Measurements from ENCODE around the gene ABTB2. TPM values are rescaled to one million over a fixed set of nuclear protein-coding genes. Genes with fewer than 3 reads are reported as not detected.

Gene ABTB2
- total RNA-seq, 1 donor from 2014 or later, result 3.2 TPM

GRCh38 chr11:34341096-34341495, 16.7 kb downstream of the ABTB2 start:
- Histone ChIP-seq H3K4me1 (peaks cover 24% of the 10 kb centered on the region), H3K36me3 (no peaks in the 10 kb centered on the region), H3K27me3 (no peaks in the 10 kb centered on the region), H3K9me3 (no peaks in the 10 kb centered on the region), H3K4me3 (no peak overlapping the region), H3K27ac (no peak overlapping the region)
- ATAC-seq (no peak), DNase-seq (no peak)
- no peak for TF ChIP-seq CTCF (IDR thresholded peaks at IDR 0.05)
- intact Hi-C loops (cut with DNase I), result no loop called here

GRCh38 chr11:34340653-34341052, 17.2 kb downstream of the ABTB2 start:
- intact Hi-C loops (cut with DNase I), result no loop called here
- Histone ChIP-seq H3K4me3 (no peak overlapping the region), H3K27ac (no peak overlapping the region), H3K9me3 (no peaks in the 10 kb centered on the region), H3K27me3 (no peaks in the 10 kb centered on the region), H3K4me1 (peaks cover 20% of the 10 kb centered on the region), H3K36me3 (no peaks in the 10 kb centered on the region)
- TF ChIP-seq CTCF (IDR thresholded peaks at IDR 0.05), result no peak
- DNase-seq (no peak), ATAC-seq (no peak)

GRCh38 chr11:34339149-34340064, 18.4 kb downstream of the ABTB2 start:
- intact Hi-C loops (cut with DNase I), result no loop called here
- H3K27me3 ChIP-seq, result no peaks in the 10 kb centered on the region
- H3K36me3 ChIP-seq, result no peaks in the 10 kb centered on the region
- H3K4me1 ChIP-seq, result peaks cover 10% of the 10 kb centered on the region
- DNase-seq (no peak), ATAC-seq (peak; percentile 88)
- no peaks in the 10 kb centered on the region for H3K9me3 ChIP-seq
- no peak for TF ChIP-seq CTCF (IDR thresholded peaks at IDR 0.05)
- H3K27ac ChIP-seq, result no peak overlapping the region
- H3K4me3 ChIP-seq, result no peak overlapping the region

- no peaks in the 10 kb centered on the region for H3K36me3 ChIP-seq
- ATAC-seq (no peak), DNase-seq (no peak)
- intact Hi-C loops (cut with DNase I), result no loop called here
- peaks cover 9% of the 10 kb centered on the region for H3K4me1 ChIP-seq
- H3K27ac ChIP-seq, result no peak overlapping the region
- no peaks in the 10 kb centered on the region for H3K27me3 ChIP-seq
- no peaks in the 10 kb centered on the region for H3K9me3 ChIP-seq
- H3K4me3 ChIP-seq, result no peak overlapping the region
- no peak for TF ChIP-seq CTCF (IDR thresholded peaks at IDR 0.05)
These were observed 20.8 kb downstream of the ABTB2 start for GRCh38 chr11:34337016-34337415.

- no peak overlapping the region for H3K4me3 ChIP-seq
- peaks cover 5% of the 10 kb centered on the region for H3K4me1 ChIP-seq
- no peak overlapping the region for H3K27ac ChIP-seq
- ATAC-seq (no peak), DNase-seq (no peak)
- no peak for TF ChIP-seq CTCF (IDR thresholded peaks at IDR 0.05)
- intact Hi-C loops (cut with DNase I), result no loop called here
- no peaks in the 10 kb centered on the region for H3K36me3 ChIP-seq
- no peaks in the 10 kb centered on the region for H3K9me3 ChIP-seq
- no peaks in the 10 kb centered on the region for H3K27me3 ChIP-seq
These were observed 22.0 kb downstream of the ABTB2 start for GRCh38 chr11:34335801-34336200.
